ENCODE data around the gene RPL3.

- TF ChIP-seq CTCF (conservative IDR thresholded peaks at IDR 0.05 in 1 of 2, IDR thresholded peaks at IDR 0.05 in 1 of 2; ENCODE audit: low read depth in 1 of 2, low read length in 2 of 2) (no peak), EZH2 (IDR thresholded peaks at IDR 0.05; ENCODE audit: low read length, missing control alignments) (no peak)
Observed at GRCh38 chr22:39275814-39276439, 43.5 kb downstream of the RPL3 start.

Data from fibroblast of lung (primary cell).